ENCODE measurements around the gene MXRA8. TPM values are rescaled to one million over a fixed set of nuclear protein-coding genes. Genes with fewer than 3 reads are reported as not detected.

MXRA8 gene
- total RNA-seq, 1 donor = 735 TPM

- Histone ChIP-seq H3K4me1 (ENCODE audit: insufficient read depth, low read length) (peaks cover 29% of the 10 kb centered on the region), H3K27ac (ENCODE audit: low read depth, low read length) (no peak overlapping the region), H3K9me3 (ENCODE audit: low read depth, low read length) (no peaks in the 10 kb centered on the region), H3K36me3 (ENCODE audit: insufficient read depth, low read length) (peaks cover 3% of the 10 kb centered on the region), H3K79me2 (ENCODE audit: insufficient read depth, low read length) (peaks cover 43% of the 10 kb centered on the region), H3K4me2 (ENCODE audit: insufficient read depth, low read length) (no peak overlapping the region), H4K20me1 (ENCODE audit: insufficient read depth, low read length) (peaks cover 62% of the 10 kb centered on the region), H3K4me3 (ENCODE audit: insufficient read depth, low read length) (no peak overlapping the region), H3K27me3 (ENCODE audit: insufficient read depth, low read length) (no peaks in the 10 kb centered on the region), H2AFZ (ENCODE audit: low read length) (no peak overlapping the region)
- no peak for TF ChIP-seq CTCF (IDR thresholded peaks at IDR 0.05; ENCODE audit: extremely low read depth, low read depth, low read length)
- no peak for DNase-seq (ENCODE audit: insufficient read length, low spot score, missing footprints)
Observed at GRCh38 chr1:1302951-1303509, 55.3 kb downstream of the MXRA8 start.

Other genes with a start within 250 kb of the MXRA8 start
- gene C1orf159, start 242.5 kb downstream of the MXRA8 start, total RNA-seq = 5.4 and 8.5 TPM in 2 replicates
- not detected in 2 replicates for gene TTLL10, start 184.7 kb downstream of the MXRA8 start, total RNA-seq
- 0.29 TPM in 1 of 2 replicates, not detected in the other for gene TNFRSF18, start 152.0 kb downstream of the MXRA8 start, total RNA-seq
- under 0.01 TPM in 1 of 2 replicates, not detected in the other for gene TNFRSF4, start 144.4 kb downstream of the MXRA8 start, total RNA-seq
- 136 and 151 TPM in 2 replicates for gene SDF4, start 126.6 kb downstream of the MXRA8 start, total RNA-seq
- 26.5 and 29.7 TPM in 2 replicates for gene B3GALT6, start 126.3 kb downstream of the MXRA8 start, total RNA-seq
- gene C1QTNF12, start 111.8 kb downstream of the MXRA8 start, total RNA-seq = 0.36 and 0.59 TPM in 2 replicates
- 31.2 and 32.6 TPM in 2 replicates for gene UBE2J2, start 84.7 kb downstream of the MXRA8 start, total RNA-seq
- 0.59 and 1.1 TPM in 2 replicates for gene SCNN1D, start 78.1 kb downstream of the MXRA8 start, total RNA-seq
- 31.2 and 46.7 TPM in 2 replicates for gene ACAP3, start 50.6 kb downstream of the MXRA8 start, total RNA-seq
- 19.4 and 29.3 TPM in 2 replicates for gene PUSL1, start 50.0 kb downstream of the MXRA8 start, total RNA-seq
- gene INTS11, start 33.9 kb downstream of the MXRA8 start, total RNA-seq = 53.3 and 59.7 TPM in 2 replicates
- gene CPTP, start 33.8 kb downstream of the MXRA8 start, total RNA-seq = 12.7 and 13.8 TPM in 2 replicates
- gene TAS1R3, start 27.3 kb downstream of the MXRA8 start, total RNA-seq = under 0.01 TPM in 2 replicates
- 73.5 and 81.9 TPM in 2 replicates for gene DVL1, start 9.1 kb downstream of the MXRA8 start, total RNA-seq
- gene AURKAIP1, start 16.7 kb upstream of the MXRA8 start, total RNA-seq = 64.8 and 74.6 TPM in 2 replicates
- 138 and 139 TPM in 2 replicates for gene CCNL2, start 40.8 kb upstream of the MXRA8 start, total RNA-seq
- 53.9 and 58.9 TPM in 2 replicates for gene MRPL20, start 48.7 kb upstream of the MXRA8 start, total RNA-seq
- gene ANKRD65, start 62.7 kb upstream of the MXRA8 start, total RNA-seq = 1.2 and 1.8 TPM in 2 replicates
- 2.4 and 4.3 TPM in 2 replicates for gene VWA1, start 77.1 kb upstream of the MXRA8 start, total RNA-seq
- gene ATAD3C, start 91.1 kb upstream of the MXRA8 start, total RNA-seq = under 0.01 and 0.59 TPM in 2 replicates
- gene ATAD3B, start 113.2 kb upstream of the MXRA8 start, total RNA-seq = 10.6 and 14.5 TPM in 2 replicates
- 18.6 and 19.9 TPM in 2 replicates for gene ATAD3A, start 153.6 kb upstream of the MXRA8 start, total RNA-seq
- 1.8 and 2.7 TPM in 2 replicates for gene TMEM240, start 182.1 kb upstream of the MXRA8 start, total RNA-seq
- 67.2 and 73.1 TPM in 2 replicates for gene SSU72, start 216.3 kb upstream of the MXRA8 start, total RNA-seq
- 2.1 and 2.5 TPM in 2 replicates for gene FNDC10, start 241.6 kb upstream of the MXRA8 start, total RNA-seq

Data from osteoblast (primary cell).